Astrocyte of the spinal cord (primary cell): ENCODE data around the gene SERPINB12.

Experiments used
- DNase-seq: peaks from one replicate; pipeline ENCODE4 v3.0.0; 2011; ENCODE audit warnings: low read depth, low spot score
- H3K4me3 ChIP-seq: 2 replicates; pipeline ENCODE4 v1.5.1; 2011; ENCODE audit warnings: low read depth, mild to moderate bottlenecking, low read length, moderate library complexity
- CTCF ChIP-seq: IDR thresholded peaks from 2 replicates; pipeline ENCODE4 v1.5.1; 2012; ENCODE audit warnings: low read depth, mild to moderate bottlenecking, low read length, inconsistent platforms
- in situ Hi-C: cut with HindIII; loops from 2 replicates; pipeline ENCODE4 v1.10.0; 2017; ENCODE audit warnings: low sequenced_read_pairs

The SERPINB12 gene

GRCh38 chr18:63617049-63617914, 75.1 kb downstream of the SERPINB12 start:
- in situ Hi-C loops = no loop called here
- no peak for TF ChIP-seq CTCF
- DNase-seq = no peak
- no peak overlapping the region for H3K4me3 ChIP-seq

DNA sequence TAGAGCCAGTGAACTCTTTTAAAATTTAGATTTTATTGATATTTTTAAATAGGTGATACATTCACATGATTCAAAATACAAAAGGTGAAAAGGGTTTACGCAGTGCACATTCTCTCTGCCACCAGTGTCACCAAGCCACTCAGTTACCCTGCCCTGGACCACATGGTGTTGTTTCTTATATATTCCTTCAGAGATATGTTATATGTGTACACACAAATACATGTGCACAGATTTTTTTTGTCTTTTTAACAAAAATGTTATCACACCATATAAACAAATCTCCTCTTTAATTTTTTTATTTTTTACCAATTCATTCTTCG, 75.7 kb downstream of the SERPINB12 start:
- in situ Hi-C loops = no loop called here

More for the DNA sequence above, 75.7 kb downstream of the SERPINB12 start:
- H3K4me3 ChIP-seq = no peak overlapping the region
- DNase-seq = no peak
- no peak for TF ChIP-seq CTCF
